IMR-90 (cell line): ENCODE results near the gene VEPH1. TPM values are rescaled to one million over a fixed set of nuclear protein-coding genes. Genes with fewer than 3 reads are reported as not detected.

Source experiments
- ATAC-seq: fragments of 200-7000 bp; cut with Tn5 transposase; 2 replicates; pipeline ENCODE4 v1.9.1; 2020; ENCODE audit warnings: low read depth, mild to moderate bottlenecking, moderate library complexity
- BruUV-seq: library from RNA; stranded (reverse); fragments of 400-500 nt; replicated peaks from 2 replicates; lab custom pipeline; 2021; lab: Mats Ljungman, UMichigan
- CTCF ChIA-PET: fragments of 300-600 bp; formaldehyde crosslinking; extraction: SDS; loops from one replicate; lab custom pipeline; 2021; ENCODE audit warnings: antibody characterized with exemption; lab: Yijun Ruan, JAX
- POLR2A ChIA-PET: fragments of 300-600 bp; sonication (Branson Sonifier 250); formaldehyde crosslinking; loops from one replicate; lab custom pipeline; 2022; ENCODE audit warnings: antibody characterized with exemption; ENCODE audit not compliant: unreplicated experiment; lab: Charles Lee
- DNase-seq: peaks from one replicate; pipeline ENCODE4 v3.0.0; 2013
- H2AFZ ChIP-seq: replicated peaks from 2 replicates; pipeline ENCODE3; 2013; ENCODE audit warnings: low read length, mild to moderate bottlenecking; ENCODE audit not compliant: poor library complexity
- H2AK5ac ChIP-seq: 2 replicates; pipeline ENCODE4 v1.6.1; 2013; ENCODE audit warnings: low read depth, low read length, inconsistent platforms
- H2AK9ac ChIP-seq: replicated peaks from 2 replicates; pipeline ENCODE3; 2013; ENCODE audit warnings: mild to moderate bottlenecking, low read depth, low read length, moderate library complexity; ENCODE audit not compliant: poor library complexity
- H2BK120ac ChIP-seq: 2 replicates; pipeline ENCODE4 v1.6.1; 2013; ENCODE audit warnings: low read depth, low read length, inconsistent platforms
- H2BK15ac ChIP-seq: 3 replicates; pipeline ENCODE4 v1.6.1; 2013; ENCODE audit warnings: low read depth, low read length, inconsistent platforms
- H2BK20ac ChIP-seq: 2 replicates; pipeline ENCODE4 v1.6.1; 2013; ENCODE audit warnings: low read depth, mild to moderate bottlenecking, inconsistent platforms, low read length, moderate library complexity
- H2BK5ac ChIP-seq: 2 replicates; pipeline ENCODE4 v1.6.1; 2013; ENCODE audit warnings: mild to moderate bottlenecking, low read depth, low read length, inconsistent platforms; ENCODE audit not compliant: poor library complexity, severe bottlenecking
- H3K14ac ChIP-seq: replicated peaks from 2 replicates; pipeline ENCODE4 v1.6.1; 2013; ENCODE audit warnings: low read depth, low read length, inconsistent platforms
- H3K18ac ChIP-seq: 2 replicates; pipeline ENCODE4 v1.6.1; 2013; ENCODE audit warnings: low read depth, low read length, control low read depth
- H3K23ac ChIP-seq: 2 replicates; pipeline ENCODE4 v1.6.1; 2013; ENCODE audit warnings: low read depth, low read length, inconsistent platforms
- H3K27ac ChIP-seq: 2 replicates; pipeline ENCODE4 v1.5.1; 2013; ENCODE audit warnings: mild to moderate bottlenecking, control low read depth, low read length; ENCODE audit not compliant: insufficient read depth
- H3K27me3 ChIP-seq: 2 replicates; pipeline ENCODE4 v1.6.1; 2013; ENCODE audit warnings: low read length; ENCODE audit not compliant: control insufficient read depth, insufficient read depth
- H3K36me3 ChIP-seq: 2 replicates; pipeline ENCODE4 v1.6.1; 2013; ENCODE audit warnings: low read length, mixed read lengths; ENCODE audit not compliant: control insufficient read depth, insufficient read depth
- H3K4ac ChIP-seq: 2 replicates; pipeline ENCODE4 v1.6.1; 2013; ENCODE audit warnings: low read depth, low read length, inconsistent platforms
- H3K4me1 ChIP-seq: 2 replicates; pipeline ENCODE4 v1.6.1; 2013; ENCODE audit warnings: low read length, mixed read lengths; ENCODE audit not compliant: control insufficient read depth, insufficient read depth
- H3K4me2 ChIP-seq: 2 replicates; pipeline ENCODE4 v1.6.1; 2013; ENCODE audit warnings: low read depth, mild to moderate bottlenecking, control low read depth, low read length, moderate library complexity
- H3K4me3 ChIP-seq: 2 replicates; pipeline ENCODE4 v1.5.1; 2013; ENCODE audit warnings: low read depth, mild to moderate bottlenecking, control low read depth, low read length, moderate library complexity; ENCODE audit not compliant: insufficient read depth
- H3K56ac ChIP-seq: 2 replicates; pipeline ENCODE4 v1.6.1; 2013; ENCODE audit warnings: low read length, inconsistent platforms; ENCODE audit not compliant: insufficient read depth; ENCODE audit errors: extremely low read depth
- H3K79me1 ChIP-seq, 2 experiments: 2 replicates each; pipeline ENCODE4 v1.6.1; 2013; ENCODE audit warnings: low read length in 2 of 2, inconsistent platforms in 1 of 2, low read depth in 1 of 2
- H3K9ac ChIP-seq: 2 replicates; pipeline ENCODE4 v1.6.1; 2013; ENCODE audit warnings: low read depth, low read length, control low read depth
- H3K9me1 ChIP-seq: 2 replicates; pipeline ENCODE4 v1.6.1; 2013; ENCODE audit warnings: low read length, inconsistent platforms; ENCODE audit not compliant: insufficient read depth
- H3K9me3 ChIP-seq: 2 replicates; pipeline ENCODE4 v1.6.1; 2013; ENCODE audit warnings: low read length; ENCODE audit not compliant: control insufficient read depth, insufficient read depth
- H4K20me1 ChIP-seq: 2 replicates; pipeline ENCODE4 v1.6.1; 2013; ENCODE audit warnings: low read length, inconsistent platforms; ENCODE audit not compliant: insufficient read depth
- H4K5ac ChIP-seq: 2 replicates; pipeline ENCODE4 v1.6.1; 2013; ENCODE audit warnings: mild to moderate bottlenecking, low read depth, low read length, control low read depth
- H4K8ac ChIP-seq, 2 experiments: 2 replicates each; pipeline ENCODE4 v1.6.1; 2013; ENCODE audit warnings: low read depth in 2 of 2, low read length in 2 of 2, control low read depth in 1 of 2, inconsistent platforms in 1 of 2
- H4K91ac ChIP-seq: 2 replicates; pipeline ENCODE4 v1.6.1; 2013; ENCODE audit warnings: low read depth, low read length, inconsistent platforms; ENCODE audit not compliant: insufficient read depth
- CEBPB ChIP-seq: IDR thresholded peaks from 2 replicates; pipeline ENCODE4 v1.6.1; 2012; ENCODE audit warnings: low read depth, low read length, improper control_type of control experiment
- CHD1 ChIP-seq: IDR thresholded peaks from 2 replicates; pipeline ENCODE4 v1.6.1; 2012; ENCODE audit warnings: low read depth, low read length, improper control_type of control experiment
- ELK1 ChIP-seq: fragments of 150-350 bp; IDR thresholded peaks from 2 replicates; pipeline ENCODE4 v1.6.1; 2016; ENCODE audit warnings: low read depth, mild to moderate bottlenecking, low read length, moderate library complexity, borderline replicate concordance
- FOS ChIP-seq: fragments of 150-350 bp; IDR thresholded peaks from 2 replicates; pipeline ENCODE4 v1.6.1; 2016; ENCODE audit warnings: low read depth, low read length
- MAFK ChIP-seq: IDR thresholded peaks from 2 replicates; pipeline ENCODE4 v1.6.1; 2012; ENCODE audit warnings: low read depth, low read length, improper control_type of control experiment
- MAZ ChIP-seq: IDR thresholded peaks from 2 replicates; pipeline ENCODE4 v1.6.1; 2012; ENCODE audit warnings: low read depth, mild to moderate bottlenecking, low read length, improper control_type of control experiment, moderate library complexity, borderline replicate concordance
- MXI1 ChIP-seq: IDR thresholded peaks from 2 replicates; pipeline ENCODE4 v1.6.1; 2012; ENCODE audit warnings: low read depth, mild to moderate bottlenecking, low read length, moderate library complexity, borderline replicate concordance
- NFE2L2 ChIP-seq: fragments of 150-350 bp; IDR thresholded peaks from 2 replicates; pipeline ENCODE4 v1.6.1; 2016; ENCODE audit warnings: low read depth, mild to moderate bottlenecking, low read length
- RCOR1 ChIP-seq: IDR thresholded peaks from 2 replicates; pipeline ENCODE4 v1.6.1; 2012; ENCODE audit warnings: mild to moderate bottlenecking, low read length, improper control_type of control experiment; ENCODE audit not compliant: insufficient replicate concordance
- SMC3 ChIP-seq: fragments of 150-350 bp; IDR thresholded peaks from 2 replicates; pipeline ENCODE4 v1.6.1; 2016; ENCODE audit warnings: low read depth, mild to moderate bottlenecking, antibody characterized with exemption, low read length, moderate library complexity
- USF2 ChIP-seq: fragments of 150-350 bp; IDR thresholded peaks from 2 replicates; pipeline ENCODE4 v1.6.1; 2017; ENCODE audit warnings: mild to moderate bottlenecking, antibody characterized with exemption, low read length, low read depth
- WGBS, 2 experiments: methylation state at CpG; one replicate each; pipeline versions ENCODE4 v1.1.5 to v1.1.7; 2013; ENCODE audit warnings: missing lambda C conversion rate in 2 of 2; ENCODE audit not compliant: insufficient read length in 1 of 2; ENCODE audit errors: extremely low coverage in 2 of 2; 5-methylcytosine and 5-hydroxymethylcytosine counted together
- dilution Hi-C: fragments of 300-500 bp; cut with HindIII; formaldehyde crosslinking; loops from one replicate; pipeline ENCODE4 v1.14.3; 2018; ENCODE audit warnings: low sequenced_read_pairs; ENCODE audit not compliant: unreplicated experiment
- in situ Hi-C: fragments of 300-500 bp; cut with MboI; formaldehyde crosslinking; loops from 3 replicates; pipeline ENCODE4 v1.14.3; 2019; ENCODE audit warnings: low sequenced_read_pairs, inconsistent platforms, mixed read lengths
- intact Hi-C: fragments of 100-400 bp; cut with micrococcal nuclease; formaldehyde crosslinking; loops from 2 replicates; pipeline ENCODE4 v1.10.0; 2022
- polyA plus RNA-seq, 3 experiments: library from polyadenylated mRNA; depleted of rRNA; stranded (reverse); fragments of >200 nt; gene quantifications; 2 replicates each; pipeline ENCODE4 v1.2.3, GENCODE V29; 2012; ENCODE audit warnings: low replicate concordance in 1 of 3
- total RNA-seq: library from RNA; depleted of rRNA; stranded (reverse); fragments of >200 nt; gene quantifications from 2 replicates; pipeline ENCODE4 v1.2.3, GENCODE V29; 2012
- TF ChIP-seq, protein P1 (sequence below): conservative IDR thresholded peaks from 2 replicates; pipeline ENCODE4 v1.5.1; 2012; ENCODE audit warnings: mild to moderate bottlenecking, low read depth, low read length, improper control_type of control experiment

Gene VEPH1
- total and polyA plus RNA-seq, 2 of the 4 experiments (the other 2 are of a cell fraction): 30.5 to 130 TPM

DNA sequence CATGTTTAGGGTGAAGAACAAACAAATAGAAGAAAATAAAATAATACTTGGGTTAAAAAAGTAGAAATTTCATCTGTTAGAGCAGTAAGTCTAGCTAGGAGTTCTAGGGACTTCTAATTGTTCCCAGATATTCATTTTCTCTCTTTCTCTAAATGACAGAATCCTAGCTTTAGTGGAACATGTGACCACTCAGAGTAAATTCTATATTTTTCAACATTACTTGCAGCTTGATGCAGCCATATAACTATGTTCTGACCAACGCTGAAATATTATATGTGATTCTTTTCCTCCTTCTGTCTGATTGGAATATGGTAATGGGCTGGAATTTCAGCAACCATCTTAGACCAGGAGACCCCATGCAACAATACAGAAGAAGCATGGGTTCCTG, 58.4 kb downstream of the VEPH1 start:
- dilution Hi-C loops (no loop called here), in situ Hi-C loops (no loop called here), intact Hi-C loops (no loop called here)
- Histone ChIP-seq H3K79me1 (peaks cover 0 to 16% of the 10 kb centered on the region in 2 experiments; a peak in 1 of 4 replicates), H3K9me1 (no peaks in the 10 kb centered on the region), H3K9me3 (no peaks in the 10 kb centered on the region), H3K4me2 (no peak overlapping the region), H4K8ac (no peak overlapping the region), H3K27me3 (no peaks in the 10 kb centered on the region), H3K14ac (no peak overlapping the region), H2BK15ac (no peak overlapping the region), H3K23ac (no peak overlapping the region), H3K4me1 (peaks cover 10% of the 10 kb centered on the region), H4K91ac (no peak overlapping the region), H3K4me3 (no peak overlapping the region), H3K18ac (no peak overlapping the region), H2AK9ac (no peak overlapping the region), H4K20me1 (no peaks in the 10 kb centered on the region), H2AFZ (no peak overlapping the region), H4K5ac (no peak overlapping the region), H3K9ac (no peak overlapping the region), H3K27ac (no peak overlapping the region), H3K36me3 (peaks cover 5% of the 10 kb centered on the region), H2BK20ac (no peak overlapping the region), H3K4ac (no peak overlapping the region), H2BK120ac (no peak overlapping the region), H2AK5ac (no peak overlapping the region), H2BK5ac (no peak overlapping the region), H3K56ac (no peak overlapping the region)
- whole genome bisulfite sequencing, 2 experiments: no CpG with 5 or more reads among the region's 1 CpG
- CTCF ChIA-PET: interaction anchor here (0.5 to 0.8 kb wide), 2 partner anchors 44 to 77 kb away, joined by 3 to 4 read pairs; no protein-coding TSS in a partner anchor
- TF ChIP-seq USF2 (no peak), NFE2L2 (no peak), MAFK (no peak), FOS (no peak), ELK1 (no peak), RCOR1 (no peak), MXI1 (no peak), SMC3 (no peak), MAZ (no peak), CHD1 (no peak), CEBPB (no peak)
- TF ChIP-seq, protein P1, sequence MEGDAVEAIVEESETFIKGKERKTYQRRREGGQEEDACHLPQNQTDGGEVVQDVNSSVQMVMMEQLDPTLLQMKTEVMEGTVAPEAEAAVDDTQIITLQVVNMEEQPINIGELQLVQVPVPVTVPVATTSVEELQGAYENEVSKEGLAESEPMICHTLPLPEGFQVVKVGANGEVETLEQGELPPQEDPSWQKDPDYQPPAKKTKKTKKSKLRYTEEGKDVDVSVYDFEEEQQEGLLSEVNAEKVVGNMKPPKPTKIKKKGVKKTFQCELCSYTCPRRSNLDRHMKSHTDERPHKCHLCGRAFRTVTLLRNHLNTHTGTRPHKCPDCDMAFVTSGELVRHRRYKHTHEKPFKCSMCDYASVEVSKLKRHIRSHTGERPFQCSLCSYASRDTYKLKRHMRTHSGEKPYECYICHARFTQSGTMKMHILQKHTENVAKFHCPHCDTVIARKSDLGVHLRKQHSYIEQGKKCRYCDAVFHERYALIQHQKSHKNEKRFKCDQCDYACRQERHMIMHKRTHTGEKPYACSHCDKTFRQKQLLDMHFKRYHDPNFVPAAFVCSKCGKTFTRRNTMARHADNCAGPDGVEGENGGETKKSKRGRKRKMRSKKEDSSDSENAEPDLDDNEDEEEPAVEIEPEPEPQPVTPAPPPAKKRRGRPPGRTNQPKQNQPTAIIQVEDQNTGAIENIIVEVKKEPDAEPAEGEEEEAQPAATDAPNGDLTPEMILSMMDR: no peak
- no TSS peak for BruUV-seq
- DNase-seq (no peak), ATAC-seq (no peak)
- POLR2A ChIA-PET: interaction anchor here (0.9 kb wide), 1 partner anchor 240 kb away, joined by 3 read pairs; no protein-coding TSS in a partner anchor
